Thyroid gland (tissue), 4 donors: Measurements from ENCODE around the gene TMEM92.

ENCODE experiments used
- CTCF ChIP-seq, 6 experiments: fragments of 200-600 bp in 3 of 6; fragments of 450-650 bp in 3 of 6; sonication (generic) in 3 of 6; IDR thresholded peaks; one replicate each; pipeline ENCODE4 v1.5.1; 2016 to 2019; ENCODE audit warnings: antibody characterized with exemption in 6 of 6, mild to moderate bottlenecking in 2 of 6, inconsistent platforms in 1 of 6, moderate library complexity in 1 of 6
- POLR2A ChIP-seq, 2 donors: fragments of 450-650 bp; IDR thresholded peaks; one replicate each; pipeline ENCODE4 v1.6.1; 2017; ENCODE audit warnings: antibody characterized with exemption in 2 of 2, mild to moderate bottlenecking in 2 of 2, moderate library complexity in 1 of 2

- TF ChIP-seq CTCF (IDR thresholded peaks at IDR 0.05) (no peak), POLR2A (IDR thresholded peaks at IDR 0.05) (no peak)
These were observed 23.8 kb downstream of the TMEM92 start for GRCh38 chr17:50298018-50298417.
